HL-60/S4 treated with phorbol 12-myristate 13-acetate at 8.2 ng/mL for 4 days and 3 days (cell line): ENCODE measurements around the gene UBAC2.

Source experiments
- in situ Hi-C: fragments of 300-500 bp; cut with MboI; formaldehyde crosslinking; loops from 2 replicates; pipeline ENCODE4 v1.15.0; 2022; ENCODE audit warnings: low sequenced_read_pairs

The UBAC2 gene

GRCh38 chr13:99289271-99289670 lies 88.6 kb downstream of the UBAC2 start:
- in situ Hi-C loops, result no loop called here

DNA sequence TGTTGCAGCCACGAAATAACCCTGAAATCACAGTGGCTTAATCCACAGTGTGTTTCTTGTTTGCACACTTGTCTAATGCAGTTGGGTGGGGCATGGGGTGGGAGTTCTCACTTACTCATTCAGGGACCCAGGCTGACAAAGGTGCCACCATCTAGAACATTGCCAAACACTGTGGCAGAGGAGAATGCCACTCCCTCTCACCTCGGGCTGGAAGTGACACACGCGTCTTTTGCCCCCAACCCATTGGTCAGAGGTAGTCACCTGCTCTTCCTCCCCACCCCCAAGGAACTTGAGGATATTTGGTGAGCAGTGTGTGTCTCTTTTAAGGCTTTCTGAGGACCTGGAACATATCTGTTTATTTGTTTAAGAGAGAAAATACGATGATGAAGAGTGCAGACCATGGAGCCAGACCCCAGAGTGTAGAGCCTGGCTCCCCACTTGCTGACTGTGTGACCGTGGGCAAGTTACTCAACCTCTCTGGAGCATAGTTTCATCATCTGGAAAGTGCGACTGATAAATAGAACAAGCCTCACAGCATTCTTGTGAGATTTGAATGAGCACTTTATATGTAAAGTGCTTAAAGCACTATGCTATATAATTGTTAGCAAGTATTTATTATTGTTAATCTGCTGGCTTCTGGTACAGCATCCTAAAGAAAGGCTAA lies 89.2 kb downstream of the UBAC2 start:
- in situ Hi-C loops, result no loop called here

- in situ Hi-C loops, result no loop called here
Measured at GRCh38 chr13:99290894-99291293, 90.2 kb downstream of the UBAC2 start.

DNA sequence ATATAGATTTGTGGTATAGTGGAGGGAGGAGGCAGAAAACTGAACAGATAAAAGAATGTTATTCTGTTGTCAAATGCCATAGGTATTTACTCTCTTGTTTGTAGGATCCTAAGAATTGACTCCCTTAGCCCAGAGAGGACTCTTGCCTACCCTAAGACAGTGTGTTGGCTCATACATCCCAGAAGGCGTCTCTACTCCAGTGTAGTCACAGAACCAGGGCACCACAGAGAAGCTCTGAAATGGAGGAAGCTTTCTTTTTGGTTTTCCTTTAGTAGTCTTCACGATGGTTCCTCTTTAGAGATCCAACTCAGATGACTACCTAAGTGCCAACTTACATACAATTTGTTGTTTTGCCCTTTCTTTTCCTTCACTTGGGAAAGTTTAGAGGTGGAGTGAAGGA lies 92.5 kb downstream of the UBAC2 start:
- in situ Hi-C loops, result no loop called here

DNA sequence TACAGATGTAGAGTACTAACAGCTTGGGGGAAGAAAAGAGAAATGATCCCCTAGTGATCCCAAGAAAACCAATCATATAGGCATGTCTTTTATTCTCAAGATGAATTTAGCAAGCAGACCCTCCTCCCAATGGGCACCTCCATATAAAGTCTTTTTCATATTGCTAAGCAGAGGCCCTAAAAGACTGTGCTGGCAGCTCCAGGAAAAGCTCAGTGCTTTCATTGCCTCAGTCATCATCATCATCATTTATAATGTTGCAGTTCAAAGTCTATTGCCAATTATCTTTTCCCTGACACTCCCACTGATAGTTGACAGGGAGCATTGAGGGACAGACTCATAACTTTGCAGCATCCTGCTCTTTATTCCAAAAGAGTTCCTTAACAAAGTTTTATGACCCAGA lies 93.5 kb downstream of the UBAC2 start:
- in situ Hi-C loops, result no loop called here

- in situ Hi-C loops, result no loop called here
Measured at GRCh38 chr13:99294958-99295357, 94.3 kb downstream of the UBAC2 start.

- in situ Hi-C loops, result no loop called here
Measured at GRCh38 chr13:99295488-99296252, 95.0 kb downstream of the UBAC2 start.

DNA sequence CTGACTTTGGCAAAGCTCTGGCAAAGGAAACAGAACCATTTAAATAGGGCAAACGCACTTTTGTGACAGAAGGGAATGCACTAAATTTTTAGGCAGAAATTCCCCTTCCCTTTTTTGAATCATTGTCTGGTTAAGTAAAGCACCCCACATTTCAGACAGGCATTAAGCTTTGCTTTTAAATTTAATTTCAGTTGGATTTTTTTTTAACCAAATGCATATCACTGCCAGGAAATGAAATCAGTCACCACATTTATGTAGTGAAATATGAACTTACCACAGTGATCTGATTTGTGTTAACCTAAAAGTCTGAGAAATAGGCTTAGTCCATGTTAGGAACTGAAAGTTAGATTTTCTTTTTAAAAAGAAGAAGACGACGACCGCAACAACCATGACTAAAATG lies 95.7 kb downstream of the UBAC2 start:
- in situ Hi-C loops, result no loop called here

GRCh38 chr13:99297331-99297730 lies 96.7 kb downstream of the UBAC2 start:
- in situ Hi-C loops, result no loop called here

DNA sequence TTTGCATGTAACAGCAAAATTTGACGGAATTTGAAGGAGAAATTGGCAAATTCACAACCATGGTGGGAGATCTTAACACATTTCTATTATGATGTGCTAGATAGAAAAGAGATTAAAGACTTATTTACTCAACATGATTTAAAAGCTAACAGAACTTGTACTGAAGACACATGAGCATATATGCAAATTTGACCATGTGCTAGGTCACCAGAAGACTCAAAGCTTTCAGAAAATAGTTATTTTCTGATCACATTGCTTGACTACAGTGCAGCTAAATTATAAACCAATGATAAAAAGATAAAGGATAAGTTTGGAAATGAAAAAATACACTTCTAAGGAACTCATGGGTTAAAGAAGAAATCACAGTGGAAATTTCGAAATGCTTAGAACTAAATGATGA lies 97.4 kb downstream of the UBAC2 start:
- in situ Hi-C loops, result no loop called here

DNA sequence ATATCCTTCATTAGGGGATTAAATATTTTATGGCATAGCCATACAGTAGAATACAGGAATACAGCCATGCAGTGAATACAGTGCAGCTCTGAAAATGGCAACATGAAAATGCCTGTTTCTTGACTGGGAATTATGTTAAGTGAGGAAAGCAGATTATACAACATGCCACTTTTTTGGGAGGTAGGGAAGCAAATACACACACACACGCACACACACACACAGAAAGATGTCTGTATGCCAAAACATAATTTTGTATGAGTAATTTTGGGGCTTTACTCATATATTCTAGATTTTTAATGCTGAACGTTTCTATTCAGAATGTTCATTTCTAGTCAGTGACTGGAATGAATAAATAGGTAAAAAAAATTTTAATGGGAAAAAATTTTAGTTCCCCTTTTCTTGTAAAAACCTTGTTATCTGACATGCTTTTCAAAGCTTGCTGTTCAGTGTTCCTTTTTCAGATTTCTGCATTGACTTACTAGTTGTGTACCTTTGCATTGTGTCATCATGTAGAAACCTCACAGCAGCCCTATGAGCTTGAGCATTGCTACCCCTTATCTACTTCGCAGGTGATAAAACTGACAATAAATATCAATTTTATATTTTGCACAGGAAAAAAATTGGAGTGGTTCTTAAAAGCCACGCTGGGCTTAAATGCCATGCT lies 98.7 kb downstream of the UBAC2 start:
- in situ Hi-C loops, result no loop called here

- in situ Hi-C loops, result no loop called here
Measured at GRCh38 chr13:99299920-99300341, 99.3 kb downstream of the UBAC2 start.

- in situ Hi-C loops, result no loop called here
Measured at GRCh38 chr13:99301056-99301838, 100.6 kb downstream of the UBAC2 start.

- in situ Hi-C loops, result no loop called here
Measured at GRCh38 chr13:99301913-99302636, 101.4 kb downstream of the UBAC2 start.

- in situ Hi-C loops, result no loop called here
Measured at GRCh38 chr13:99302637-99303505, 102.2 kb downstream of the UBAC2 start.

DNA sequence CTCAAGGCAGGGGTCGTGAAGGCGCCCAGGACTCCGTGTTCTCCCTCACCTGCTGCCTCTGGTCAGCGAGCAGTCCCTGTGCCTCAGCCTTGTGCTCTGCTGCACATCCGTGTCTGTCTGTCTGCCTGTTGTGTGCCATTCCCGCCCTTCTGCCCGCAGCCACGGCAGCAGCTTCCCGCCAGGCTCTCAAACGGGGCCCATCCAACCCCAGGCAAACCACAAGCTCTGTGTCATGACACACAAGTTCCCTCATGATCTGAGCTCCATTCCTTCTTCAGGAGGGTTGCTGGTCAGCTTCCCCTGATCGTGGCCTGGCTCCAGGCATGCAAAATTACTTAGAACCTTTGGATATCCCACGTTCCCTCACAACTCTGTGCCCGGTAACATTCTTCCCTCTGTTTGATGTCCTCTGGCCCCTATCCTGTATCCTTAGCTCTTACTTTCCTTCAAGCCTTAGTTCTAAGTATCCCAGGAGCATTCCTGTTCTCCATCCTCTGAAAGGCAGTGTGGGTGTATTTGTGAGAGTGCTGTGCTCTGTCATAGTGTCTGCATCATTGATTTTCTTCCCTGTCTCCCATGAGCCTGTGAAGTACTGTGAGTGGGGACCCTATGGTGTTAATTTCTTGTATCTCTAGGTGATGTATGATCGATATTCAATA lies 103.3 kb downstream of the UBAC2 start:
- in situ Hi-C loops, result no loop called here

DNA sequence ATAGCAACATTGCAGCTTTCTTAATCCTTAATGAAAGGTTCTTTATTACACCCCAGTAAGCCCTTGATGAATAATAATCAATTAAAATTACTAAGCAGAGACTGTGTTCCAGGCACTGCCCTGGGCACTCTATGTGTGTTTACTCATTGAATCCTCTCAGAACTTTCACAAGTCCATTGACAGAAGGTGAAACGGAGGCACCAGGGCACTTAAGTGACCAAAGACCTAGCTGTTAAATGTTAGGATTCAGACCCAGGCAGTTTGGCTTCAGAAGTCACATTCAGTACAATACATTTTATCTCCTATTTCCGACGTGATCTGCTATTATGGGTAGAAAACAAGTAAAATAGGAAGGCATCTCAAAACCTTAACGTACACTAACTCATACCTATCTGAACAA lies 103.9 kb downstream of the UBAC2 start:
- in situ Hi-C loops, result no loop called here

DNA sequence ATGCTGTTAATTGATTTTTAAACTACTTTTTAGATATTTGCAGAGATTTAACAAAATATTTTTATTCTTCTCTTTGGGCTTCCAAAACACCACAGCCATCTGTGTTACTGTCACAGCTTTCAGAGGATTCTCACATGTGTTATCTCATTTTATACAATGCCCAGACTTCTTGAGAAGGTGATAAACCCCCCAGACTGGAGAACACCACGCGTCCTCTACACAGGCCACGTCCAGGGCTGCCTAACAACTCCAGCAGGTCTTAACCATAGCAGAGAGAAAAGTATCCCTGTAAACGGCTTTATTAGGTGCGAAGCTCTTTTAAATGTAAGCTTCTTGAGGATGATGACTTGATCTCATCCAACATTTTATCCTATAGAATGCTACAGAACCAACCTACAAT lies 104.5 kb downstream of the UBAC2 start:
- in situ Hi-C loops, result no loop called here

- in situ Hi-C loops, result no loop called here
Measured at GRCh38 chr13:99305566-99305965, 104.9 kb downstream of the UBAC2 start.
